Activated effector memory CD4-positive, alpha-beta T cell treated with Interleukin-2 at 50 U/mL for 16 hours (primary cell): Measurements from ENCODE around the gene FAM227B.
"Not testable (repeated sequence)": the region's sequence is repeated elsewhere in the genome, so short reads cannot be mapped to it uniquely, and the experiment has no call there.

ENCODE experiments used
- DNase-seq: peaks from one replicate; pipeline ENCODE4 v3.0.0-alpha.2; 2020

FAM227B gene

DNA sequence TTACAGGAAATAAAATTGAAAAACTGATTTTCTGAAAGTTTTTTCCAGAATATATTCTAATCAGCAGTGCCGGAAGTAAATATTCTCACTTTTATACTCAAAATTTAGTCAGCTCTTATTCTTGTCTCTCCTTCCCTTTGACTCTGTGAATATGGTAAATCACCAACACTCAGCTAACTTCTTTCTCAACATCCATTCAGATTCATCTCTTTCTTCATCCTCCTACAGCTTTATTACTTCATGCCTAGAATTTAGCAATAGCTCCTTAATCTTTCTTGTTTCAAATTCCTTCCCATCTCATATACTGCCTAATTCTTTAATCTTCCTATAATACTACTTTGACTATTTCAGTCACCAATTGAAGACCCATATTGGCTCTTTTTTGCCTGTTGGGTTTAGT is 129.7 kb downstream of the FAM227B start:
- no peak for DNase-seq

DNA sequence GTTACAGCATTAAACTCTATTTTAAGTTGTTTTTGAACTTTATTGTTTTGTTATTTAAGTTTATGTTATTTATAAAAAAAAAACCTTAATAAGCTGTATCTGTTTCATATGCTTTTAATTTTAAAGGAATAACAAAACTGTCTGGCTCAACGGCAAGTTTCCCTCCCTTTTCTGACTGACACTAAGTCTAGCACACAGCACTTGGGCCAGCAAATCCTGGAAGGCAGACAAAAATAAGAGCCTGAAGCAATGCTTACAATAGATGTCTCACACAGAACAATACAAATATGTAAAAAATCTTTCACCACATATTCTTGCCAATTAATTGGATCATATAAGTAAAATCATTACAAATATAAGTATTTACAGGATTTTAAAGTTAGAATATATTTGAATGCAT is 135.2 kb downstream of the FAM227B start:
- not testable (repeated sequence) for DNase-seq

DNA sequence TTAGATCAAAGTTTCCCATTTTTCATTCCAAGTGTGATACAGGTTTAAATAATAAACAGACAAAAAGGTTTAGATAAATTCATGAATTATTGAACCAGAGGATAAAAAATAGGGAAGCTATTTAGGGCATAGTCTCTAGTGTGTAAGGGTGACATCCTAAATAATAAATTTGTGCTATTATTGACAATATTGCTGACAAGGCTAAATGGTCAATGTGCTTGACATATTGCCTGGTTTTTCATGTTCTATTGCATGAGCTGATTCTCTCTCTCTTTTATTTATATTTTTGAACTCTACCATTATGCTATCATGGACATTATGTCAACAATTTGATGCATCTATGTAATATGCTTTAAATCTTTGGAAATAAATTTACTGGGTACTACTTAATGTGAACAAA is 141.6 kb downstream of the FAM227B start:
- DNase-seq = not testable (repeated sequence)

DNA sequence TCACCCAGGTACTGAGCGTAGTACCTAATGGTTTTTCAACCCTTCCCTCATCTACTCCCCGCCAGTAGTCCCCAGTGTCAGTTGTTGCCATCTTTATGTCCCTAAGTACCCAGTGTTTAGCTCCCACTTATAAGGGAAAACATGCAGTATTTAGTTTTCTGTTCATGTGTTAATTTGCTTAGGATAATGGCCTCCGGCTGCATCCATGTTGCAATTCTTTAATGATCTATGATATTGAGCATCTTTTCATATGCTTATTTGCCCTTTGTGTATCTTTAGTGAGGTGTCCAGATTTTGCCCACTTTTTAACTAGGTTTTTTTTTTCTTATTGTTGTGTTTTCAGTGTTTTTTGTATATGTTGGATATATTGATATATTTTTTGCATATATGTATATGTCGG is 142.6 kb downstream of the FAM227B start:
- DNase-seq = not testable (repeated sequence)

DNA sequence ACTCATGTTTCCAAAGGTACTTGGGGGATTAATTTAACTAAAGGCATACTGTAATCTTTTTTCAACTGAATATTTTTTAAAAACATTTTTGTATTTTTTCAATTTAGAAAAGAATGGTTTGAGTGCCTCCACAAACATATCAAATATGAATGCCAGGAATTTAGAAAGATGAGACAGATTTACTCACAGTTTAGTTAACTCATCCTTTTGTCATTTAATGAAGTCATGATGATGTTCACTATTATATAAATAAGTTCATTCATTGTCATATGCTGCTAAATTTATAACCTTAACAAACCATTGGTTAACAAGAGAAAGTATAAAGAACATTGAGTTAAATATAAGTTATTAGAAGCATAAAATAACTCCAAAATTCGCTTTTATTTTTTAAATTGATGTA is 147.6 kb downstream of the FAM227B start:
- DNase-seq = no peak

DNA sequence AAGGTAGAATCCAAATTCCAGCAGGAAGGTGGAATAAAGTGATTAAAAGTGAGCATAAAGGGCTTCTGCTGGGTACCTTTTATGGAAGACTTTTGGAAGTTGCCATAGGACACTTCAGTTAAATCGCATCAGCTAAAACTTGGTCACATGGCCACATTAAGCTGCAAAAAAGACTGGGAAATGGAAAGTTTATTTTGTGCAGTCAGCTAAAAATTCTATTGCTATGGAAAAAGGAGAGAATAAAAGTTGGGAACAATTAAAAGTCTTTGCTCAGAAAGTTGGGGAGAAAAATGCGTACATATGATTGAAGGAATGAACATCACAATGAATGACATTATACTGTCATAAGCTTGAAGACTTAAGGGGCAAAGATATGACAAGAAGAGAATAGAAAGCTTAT is 148.3 kb downstream of the FAM227B start:
- DNase-seq = no peak

DNA sequence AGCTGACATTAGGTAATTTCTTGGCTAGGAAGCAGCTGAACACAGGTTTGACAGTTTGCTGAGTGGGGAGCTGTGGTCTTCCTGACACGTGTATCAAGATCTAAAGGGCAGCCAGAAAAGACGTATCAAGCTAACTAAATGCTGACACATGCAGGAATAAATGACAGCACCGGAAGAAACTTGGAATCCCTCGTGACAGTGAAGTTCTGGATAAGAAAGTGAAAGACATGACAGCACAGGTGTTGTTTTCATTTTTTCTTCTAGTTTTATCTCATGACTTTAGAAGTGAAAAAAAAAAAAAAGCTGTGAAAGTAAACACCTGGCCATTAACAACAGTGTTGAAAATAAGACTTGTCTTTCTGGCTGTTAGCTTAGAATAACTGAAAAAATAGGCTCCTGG is 148.9 kb downstream of the FAM227B start:
- no peak for DNase-seq

DNA sequence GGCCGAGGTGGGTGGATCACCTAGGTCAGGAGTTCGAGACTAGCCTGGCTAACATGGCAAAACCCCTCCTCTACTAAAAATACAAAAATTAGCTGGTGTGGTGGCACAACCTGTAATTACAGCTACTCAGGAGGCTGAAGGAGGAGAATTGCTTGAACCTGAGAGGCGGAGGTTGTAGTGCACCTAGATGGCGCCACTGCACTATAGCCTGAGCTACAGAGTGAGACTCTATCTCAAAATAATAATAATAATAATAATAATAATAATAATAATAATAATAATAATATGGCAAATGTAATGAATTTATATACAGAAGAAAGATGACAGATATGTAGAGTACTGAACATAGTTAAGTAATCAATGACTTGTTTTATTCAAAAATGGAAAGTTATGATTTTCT is 149.4 kb downstream of the FAM227B start:
- not testable (repeated sequence) for DNase-seq

DNA sequence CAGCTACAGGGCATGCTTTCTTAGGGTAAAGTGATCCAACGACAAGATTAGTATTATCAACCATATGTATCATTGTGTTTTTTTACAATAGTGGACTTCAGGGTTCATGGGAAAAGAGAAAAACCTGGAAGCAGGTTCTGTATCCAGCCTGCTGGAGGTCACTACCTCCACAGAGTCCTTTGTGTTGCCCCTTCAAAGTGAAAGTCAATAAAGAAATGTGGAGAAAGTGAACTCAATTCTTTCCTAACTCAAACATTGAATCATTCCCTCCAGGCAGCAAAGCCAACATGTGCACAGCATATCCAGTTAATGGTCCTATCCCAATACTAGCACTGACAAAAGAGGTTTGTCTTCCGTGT is 152.2 kb downstream of the FAM227B start:
- no peak for DNase-seq

DNA sequence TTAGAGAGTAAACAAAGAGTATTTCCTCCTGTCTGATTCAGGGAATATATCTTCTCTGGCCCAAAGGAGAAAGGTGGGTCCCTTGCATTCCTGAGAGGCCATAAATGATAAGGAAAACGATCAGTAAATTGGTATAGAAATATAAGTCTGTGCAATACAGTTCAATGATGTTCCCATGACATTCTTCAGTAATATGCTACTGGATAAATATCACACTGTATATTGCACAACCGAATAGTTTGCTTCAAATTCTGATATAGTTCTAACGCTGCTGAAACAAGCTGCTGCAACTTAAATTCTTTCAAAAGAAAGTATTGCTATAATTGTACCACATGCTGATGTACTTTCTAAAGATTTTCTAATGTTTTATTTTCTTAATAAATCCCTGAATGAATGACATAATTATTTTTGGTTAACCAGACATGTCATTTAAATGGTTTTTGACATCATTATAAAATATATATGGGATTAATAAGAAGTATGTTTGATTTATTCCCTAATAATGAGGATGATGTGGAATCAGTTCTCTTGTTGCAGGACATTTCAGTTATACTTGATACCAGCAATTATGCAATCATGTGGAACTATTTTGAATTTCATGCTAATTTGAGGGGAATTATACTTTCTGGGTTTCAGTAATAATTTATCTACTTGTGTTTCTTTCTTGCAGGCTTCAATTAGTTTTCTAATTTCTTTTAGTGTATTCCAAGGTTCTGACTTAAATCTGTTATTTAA is 152.7 kb downstream of the FAM227B start:
- DNase-seq = no peak

DNA sequence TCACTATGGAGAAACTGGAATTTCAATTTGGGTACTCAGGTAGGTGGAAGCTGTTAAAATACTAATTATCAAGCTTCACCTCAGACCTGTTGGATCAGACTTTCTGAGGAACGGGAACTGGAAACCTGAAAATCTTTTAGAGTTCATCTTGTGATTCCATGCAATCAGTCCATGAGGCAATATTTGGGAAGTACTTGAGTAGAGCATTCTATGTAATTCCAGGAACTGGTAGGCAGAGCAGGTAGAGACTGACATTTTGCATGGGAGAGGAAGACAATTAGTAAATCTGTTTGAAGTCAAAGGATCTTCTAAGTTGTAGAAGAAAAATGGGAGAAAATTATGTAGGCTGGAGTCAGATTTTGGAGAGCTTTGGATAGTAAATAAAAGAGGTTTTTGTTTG is 154.5 kb downstream of the FAM227B start:
- DNase-seq = no peak

DNA sequence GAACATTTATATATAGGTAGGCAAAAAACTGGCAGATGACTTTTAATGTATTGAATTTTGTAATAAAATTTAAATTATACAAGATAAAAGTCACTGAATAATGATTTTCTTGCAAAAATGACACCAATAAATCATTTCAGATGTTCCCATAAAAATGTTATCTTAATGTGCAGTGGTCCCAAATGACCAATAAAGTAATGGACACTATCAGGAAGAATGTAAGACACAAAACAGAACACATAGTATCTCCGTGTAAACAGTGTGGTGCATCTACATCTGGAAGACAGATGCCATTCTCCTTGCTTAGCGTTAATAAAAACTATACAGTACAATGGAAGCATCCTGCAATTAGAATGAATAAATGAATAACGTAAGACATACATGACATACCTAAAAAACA is 156.1 kb downstream of the FAM227B start:
- no peak for DNase-seq

DNA sequence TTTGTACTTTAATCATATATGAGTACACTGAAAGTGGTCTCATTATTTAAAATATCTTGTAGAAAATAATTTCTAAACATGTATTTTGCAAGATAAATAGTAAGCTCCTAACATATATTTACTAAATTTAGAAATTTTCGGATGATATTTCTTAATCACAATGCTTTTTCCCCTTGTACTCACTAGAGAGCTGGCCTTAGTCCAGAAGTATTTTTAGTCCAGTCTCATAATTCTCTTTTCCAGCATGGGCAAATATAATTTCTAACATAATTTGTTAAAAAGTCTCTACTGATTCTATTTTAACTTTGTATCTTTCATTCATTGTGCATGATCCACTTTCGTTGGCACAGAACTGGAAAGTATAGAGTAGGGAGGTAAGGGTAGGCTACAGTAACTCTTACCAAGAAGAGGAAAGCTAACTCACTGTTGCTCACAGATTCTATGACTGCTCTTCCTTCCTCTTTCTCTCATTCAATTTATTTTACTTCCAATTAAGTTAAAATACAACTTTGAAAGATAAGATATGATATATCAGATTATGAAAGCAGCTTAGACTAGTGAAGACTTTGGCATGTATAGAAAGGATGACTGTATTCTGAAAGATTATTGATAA is 158.3 kb downstream of the FAM227B start:
- DNase-seq = no peak

DNA sequence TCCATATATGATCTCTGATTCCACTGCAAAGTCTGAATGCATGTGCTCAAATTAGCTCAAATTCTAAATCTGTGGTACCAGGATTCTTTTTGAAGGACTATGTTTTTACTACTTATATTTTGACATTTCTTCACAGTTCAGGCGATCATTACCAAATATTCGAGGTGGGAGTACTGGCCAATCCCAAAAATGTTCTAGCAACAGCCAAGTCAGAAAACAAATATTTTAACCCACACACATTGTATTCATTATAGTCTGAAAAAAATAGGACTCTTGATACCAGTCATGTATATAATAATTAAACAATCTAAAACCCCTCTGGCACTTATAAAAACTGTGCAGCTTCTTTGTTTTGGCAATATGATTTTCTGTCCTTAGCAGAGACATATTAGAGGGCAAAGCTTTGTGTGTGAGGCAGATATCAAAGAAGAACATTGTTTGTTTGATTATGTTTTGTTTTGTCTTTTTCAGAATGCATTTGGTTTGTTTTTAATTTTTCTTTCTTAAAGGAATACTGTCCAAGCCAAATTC is 160.1 kb downstream of the FAM227B start:
- no peak for DNase-seq

DNA sequence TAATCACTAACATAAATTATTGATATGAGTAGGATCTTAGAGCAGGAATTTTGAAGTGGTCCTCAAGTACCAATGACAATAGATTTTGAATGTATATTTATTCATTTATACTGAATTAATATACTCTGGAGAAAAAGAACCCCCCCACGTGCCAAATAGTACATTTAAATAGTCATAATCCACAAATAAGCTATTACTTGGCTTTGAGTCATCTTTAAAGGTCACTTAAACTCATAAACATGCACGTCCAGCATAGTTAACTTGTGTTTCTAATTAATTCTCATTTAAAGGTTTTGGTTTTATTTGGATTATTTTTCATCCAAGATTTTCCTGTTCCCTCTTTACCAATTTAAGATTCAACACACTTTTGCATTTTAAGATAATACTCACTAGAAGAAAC is 162.5 kb downstream of the FAM227B start:
- no peak for DNase-seq

DNA sequence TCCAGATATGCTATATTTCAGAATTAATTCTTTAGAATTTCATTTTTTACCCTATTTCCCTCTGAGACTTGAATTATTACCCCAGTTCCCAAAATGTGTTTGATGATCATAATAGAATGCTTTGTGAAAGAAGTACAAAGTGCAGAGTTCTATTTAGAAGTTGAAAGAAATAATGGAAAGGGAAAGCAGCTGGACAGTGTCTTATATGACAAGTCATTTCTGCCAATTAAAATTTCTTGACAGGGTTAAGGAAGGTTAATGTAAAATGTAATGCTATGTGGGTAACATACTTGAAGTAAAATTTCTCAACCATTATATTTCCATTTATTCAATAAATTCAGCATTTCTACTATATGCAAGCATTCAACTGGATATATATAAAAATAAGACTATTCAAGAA is 164.5 kb downstream of the FAM227B start:
- no peak for DNase-seq

DNA sequence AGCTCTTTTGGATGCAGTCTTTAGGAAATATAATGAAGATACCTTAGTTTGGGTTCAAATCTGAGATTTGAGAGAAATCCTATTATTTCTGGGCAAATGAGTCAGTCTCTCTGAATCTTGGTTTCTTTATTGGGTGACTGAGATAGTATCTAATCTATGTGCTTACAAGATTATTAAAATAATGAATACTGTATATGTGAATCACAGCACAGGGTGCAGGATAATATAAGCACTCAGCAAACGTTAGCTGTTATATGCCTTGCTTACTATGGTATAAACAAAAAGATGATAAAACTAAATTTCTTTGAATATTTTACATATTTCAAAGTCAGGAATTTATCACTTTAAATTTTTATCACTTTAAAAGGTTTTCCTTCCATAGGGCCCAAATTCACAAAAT is 168.0 kb downstream of the FAM227B start:
- no peak for DNase-seq

DNA sequence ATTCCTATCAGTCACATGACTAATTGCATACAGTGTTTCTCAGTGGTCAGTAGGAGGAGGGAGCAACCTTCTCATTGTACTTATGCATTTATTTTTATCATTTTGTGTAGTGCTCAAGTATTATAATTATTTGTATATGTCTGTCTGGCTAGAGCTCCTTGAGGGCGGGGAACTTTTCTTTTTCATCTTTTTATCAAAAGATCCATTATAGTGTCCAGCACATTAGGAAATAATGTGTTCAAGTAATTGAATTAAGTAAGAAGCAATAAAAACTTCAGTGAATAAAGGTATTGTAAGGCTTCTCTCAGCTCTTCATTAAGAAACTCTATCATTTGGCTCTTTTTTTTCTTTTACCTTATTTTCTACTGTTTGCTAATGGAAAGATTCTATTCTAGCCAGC is 178.8 kb downstream of the FAM227B start:
- DNase-seq = no peak

DNA sequence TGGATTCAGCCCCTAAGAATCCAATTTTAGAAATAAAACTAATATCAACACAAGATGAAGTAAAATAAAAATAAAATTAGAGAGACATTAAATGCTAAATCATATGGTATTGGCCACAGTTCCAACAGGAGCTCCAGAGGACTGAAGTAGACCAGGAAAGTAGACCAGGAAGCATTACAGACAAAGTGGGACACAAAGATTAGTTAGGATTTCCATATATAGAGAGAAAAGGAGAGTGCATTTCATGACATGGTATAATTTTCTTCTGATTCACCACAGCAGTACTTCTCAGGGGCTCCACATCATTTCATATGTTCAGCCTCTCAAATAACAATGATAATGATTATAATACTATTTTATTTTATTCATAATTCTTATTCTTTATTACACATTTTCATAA is 179.3 kb downstream of the FAM227B start:
- no peak for DNase-seq

DNA sequence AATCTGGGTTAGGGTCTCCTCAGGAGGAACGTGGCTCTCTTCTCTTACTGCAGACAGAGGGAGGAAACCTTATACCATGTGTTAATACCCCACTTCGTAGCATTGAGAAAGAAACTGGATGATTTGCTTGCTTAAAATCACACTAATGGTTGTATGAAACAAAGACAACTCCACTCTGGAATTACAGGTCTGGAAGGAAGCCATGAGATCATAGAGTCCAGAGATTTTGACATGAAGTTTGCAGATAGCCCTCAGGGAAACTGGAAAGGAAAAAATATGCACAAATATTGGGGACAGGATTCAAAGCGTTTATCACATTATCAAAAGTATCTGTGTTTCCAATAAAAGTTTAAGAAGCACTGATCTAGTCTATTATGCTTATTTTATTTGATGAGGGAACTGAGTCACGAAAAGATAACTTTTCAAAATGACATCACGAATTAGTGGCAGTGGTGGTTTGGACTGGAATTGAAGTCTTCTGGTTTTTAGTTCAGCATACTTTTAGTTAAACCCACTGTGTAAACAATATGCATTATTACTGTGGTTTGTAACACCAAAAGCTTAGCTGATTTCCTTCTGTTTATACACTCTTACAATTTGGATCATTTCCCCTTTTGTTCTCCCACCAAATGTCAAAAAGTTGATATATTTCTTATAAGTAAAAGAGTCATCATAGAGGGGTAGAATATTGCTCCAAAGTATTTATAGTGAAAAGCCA is 180.8 kb downstream of the FAM227B start:
- no peak for DNase-seq

DNA sequence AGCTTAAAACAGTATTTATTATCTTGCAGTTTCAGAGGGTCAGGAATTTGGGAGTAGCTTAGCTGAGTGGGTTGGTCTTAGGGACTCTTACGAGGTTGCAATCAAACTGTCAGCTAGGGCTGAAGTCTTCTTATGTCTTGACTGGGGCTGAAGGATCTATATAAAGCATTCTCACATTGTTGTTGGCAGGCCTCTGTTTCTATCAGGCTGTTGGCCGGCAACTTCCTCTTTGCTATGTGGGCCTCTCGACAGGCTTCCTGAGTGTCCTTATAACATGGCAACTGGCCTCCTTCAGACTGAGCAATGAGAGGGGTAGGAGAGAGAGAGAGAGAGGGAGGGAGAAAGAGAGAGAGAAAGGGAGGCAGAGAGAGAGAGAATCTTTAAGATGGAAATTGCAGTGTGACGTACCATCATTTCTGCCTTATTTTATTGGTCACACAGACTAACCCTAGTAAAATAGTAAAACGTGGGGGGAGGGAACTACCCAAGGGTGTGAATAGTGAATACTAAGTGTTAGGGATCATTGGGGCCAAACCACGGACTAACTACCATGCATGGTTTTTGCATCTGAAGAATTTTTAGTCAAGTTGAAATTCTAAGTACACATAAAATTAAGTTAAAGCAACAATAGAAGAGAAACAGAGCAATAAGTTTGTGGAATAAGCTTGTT is 181.5 kb downstream of the FAM227B start:
- no peak for DNase-seq

DNA sequence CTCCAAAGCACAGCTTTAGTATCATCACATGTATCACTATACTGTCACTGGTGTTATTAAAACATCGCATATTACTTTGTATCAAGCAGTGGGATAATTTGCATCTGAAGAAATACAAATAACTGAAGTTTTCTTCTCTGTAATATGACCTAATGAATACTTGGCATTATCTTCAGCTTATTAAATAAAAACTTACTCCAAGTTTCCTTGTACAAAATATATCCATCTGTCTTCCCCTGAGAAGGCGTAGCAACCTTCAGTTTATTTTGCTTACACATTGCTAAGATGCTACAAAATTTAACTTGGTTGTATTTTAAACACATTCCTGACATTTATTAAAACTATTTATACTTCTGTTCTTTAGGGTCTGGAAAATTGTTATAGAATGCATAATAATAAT is 183.9 kb downstream of the FAM227B start:
- no peak for DNase-seq

DNA sequence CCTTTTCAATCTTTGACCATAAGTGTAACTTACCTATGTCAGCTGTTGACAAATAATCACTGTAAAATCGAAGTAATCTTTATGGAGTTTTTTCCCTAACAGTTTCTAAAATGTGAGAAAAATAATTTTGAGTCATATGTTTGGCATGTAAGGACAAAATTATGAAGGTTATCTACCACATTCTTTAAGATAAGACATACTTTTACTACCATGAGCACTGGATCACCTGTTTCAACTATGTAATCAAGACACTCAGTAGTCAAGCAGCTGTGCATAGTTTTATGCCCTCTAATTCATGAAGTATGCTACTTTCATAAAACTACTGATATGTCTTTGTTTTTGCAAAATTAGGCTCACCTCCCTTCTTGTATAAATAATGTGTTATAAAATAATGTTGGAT is 185.4 kb downstream of the FAM227B start:
- DNase-seq = no peak

DNA sequence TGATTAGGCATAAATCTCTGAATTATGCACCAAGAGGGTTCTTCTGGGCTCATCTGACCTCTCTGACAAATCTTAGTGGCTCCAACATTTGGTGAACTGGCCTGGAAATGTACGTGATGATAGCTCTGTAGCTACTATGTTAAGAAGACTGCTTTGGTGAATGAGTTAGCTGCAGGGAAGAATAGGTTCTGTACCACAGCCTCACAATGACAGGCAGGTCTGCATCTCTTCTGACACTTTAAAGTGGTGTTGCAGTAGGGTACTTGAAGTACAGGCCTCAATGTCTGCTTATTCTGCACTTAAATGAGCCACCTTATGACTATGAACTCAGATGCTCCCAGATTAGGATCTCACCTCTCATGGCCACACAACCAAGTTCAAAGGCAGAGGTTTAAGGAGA is 190.6 kb downstream of the FAM227B start:
- DNase-seq = no peak
